ENCODE data around the gene ACER1. TPM values are rescaled to one million over a fixed set of nuclear protein-coding genes. Genes with fewer than 3 reads are reported as not detected.
A peak's percentile ranks its signal among the peaks of the same experiment; 100 is the strongest.

Gene ACER1
- total and polyA plus RNA-seq, 10 of the 15 experiments (the other 5 are each of a cell fraction or from before 2014, with no cell fraction given) = not detected

DNA sequence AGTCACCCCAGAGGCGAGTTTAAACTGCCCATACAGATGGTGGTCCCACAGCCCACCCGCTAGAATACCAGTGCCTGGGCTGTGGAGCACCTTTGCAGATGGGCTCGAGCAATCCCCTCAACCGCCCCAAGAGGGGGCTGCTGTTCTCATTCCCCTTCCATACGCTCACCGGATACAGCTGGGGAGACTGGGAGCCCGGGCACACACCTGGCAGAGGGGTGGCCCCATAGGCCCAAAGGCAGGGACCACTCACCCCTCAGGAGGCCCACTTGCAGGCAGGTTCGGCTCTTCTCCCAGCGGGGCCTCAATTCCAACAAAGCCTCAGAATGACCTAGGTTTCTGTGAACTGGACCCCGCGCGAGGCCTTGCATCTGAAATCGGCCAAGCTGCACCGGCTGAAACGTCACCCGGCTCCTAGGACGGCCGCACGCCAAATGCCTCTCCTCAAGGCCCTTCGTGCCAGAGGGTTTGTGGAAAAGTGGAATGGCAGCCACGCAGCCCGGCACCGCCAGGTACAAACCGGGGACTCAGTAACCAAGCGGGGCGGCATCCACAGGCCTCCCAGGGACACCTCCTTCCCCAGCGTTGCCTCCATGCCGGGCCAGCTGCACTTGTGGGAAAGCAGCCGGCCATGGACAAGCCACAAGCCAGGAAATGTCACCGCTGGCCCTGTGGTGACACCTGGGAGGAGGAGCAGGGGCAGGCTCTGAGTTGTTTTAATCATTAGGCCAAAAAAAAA lies 72.3 kb downstream of the ACER1 start:
- in situ Hi-C loops (cut with MboI) (no loop called here), intact Hi-C loops (cut with micrococcal nuclease; ENCODE audit: unreplicated experiment) (no loop called here)
- BruUV-seq (replicated peaks) = no TSS peak
- TF ChIP-seq, protein P1, sequence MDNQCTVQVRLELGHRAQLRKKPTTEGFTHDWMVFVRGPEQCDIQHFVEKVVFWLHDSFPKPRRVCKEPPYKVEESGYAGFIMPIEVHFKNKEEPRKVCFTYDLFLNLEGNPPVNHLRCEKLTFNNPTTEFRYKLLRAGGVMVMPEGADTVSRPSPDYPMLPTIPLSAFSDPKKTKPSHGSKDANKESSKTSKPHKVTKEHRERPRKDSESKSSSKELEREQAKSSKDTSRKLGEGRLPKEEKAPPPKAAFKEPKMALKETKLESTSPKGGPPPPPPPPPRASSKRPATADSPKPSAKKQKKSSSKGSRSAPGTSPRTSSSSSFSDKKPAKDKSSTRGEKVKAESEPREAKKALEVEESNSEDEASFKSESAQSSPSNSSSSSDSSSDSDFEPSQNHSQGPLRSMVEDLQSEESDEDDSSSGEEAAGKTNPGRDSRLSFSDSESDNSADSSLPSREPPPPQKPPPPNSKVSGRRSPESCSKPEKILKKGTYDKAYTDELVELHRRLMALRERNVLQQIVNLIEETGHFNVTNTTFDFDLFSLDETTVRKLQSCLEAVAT (IDR thresholded peaks at IDR 0.05) = no peak
- no peak for TF ChIP-seq BCL11A (IDR thresholded peaks at IDR 0.05; ENCODE audit: low read depth, low read length)
- TF ChIP-seq, protein P2, sequence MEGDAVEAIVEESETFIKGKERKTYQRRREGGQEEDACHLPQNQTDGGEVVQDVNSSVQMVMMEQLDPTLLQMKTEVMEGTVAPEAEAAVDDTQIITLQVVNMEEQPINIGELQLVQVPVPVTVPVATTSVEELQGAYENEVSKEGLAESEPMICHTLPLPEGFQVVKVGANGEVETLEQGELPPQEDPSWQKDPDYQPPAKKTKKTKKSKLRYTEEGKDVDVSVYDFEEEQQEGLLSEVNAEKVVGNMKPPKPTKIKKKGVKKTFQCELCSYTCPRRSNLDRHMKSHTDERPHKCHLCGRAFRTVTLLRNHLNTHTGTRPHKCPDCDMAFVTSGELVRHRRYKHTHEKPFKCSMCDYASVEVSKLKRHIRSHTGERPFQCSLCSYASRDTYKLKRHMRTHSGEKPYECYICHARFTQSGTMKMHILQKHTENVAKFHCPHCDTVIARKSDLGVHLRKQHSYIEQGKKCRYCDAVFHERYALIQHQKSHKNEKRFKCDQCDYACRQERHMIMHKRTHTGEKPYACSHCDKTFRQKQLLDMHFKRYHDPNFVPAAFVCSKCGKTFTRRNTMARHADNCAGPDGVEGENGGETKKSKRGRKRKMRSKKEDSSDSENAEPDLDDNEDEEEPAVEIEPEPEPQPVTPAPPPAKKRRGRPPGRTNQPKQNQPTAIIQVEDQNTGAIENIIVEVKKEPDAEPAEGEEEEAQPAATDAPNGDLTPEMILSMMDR (IDR thresholded peaks at IDR 0.05 in 2 of 3, conservative IDR thresholded peaks at IDR 0.05 in 1 of 3; ENCODE audit: control insufficient read depth in 2 of 3, extremely low read depth in 1 of 3, insufficient read depth in 1 of 3, low read depth in 3 of 3, low read length in 3 of 3) = peak; percentile 39 to 53 (median 46)
- TF ChIP-seq RELA (IDR thresholded peaks at IDR 0.05; ENCODE audit: borderline replicate concordance, partially characterized antibody) = no peak
- FAIRE-seq = no peak
- no peak overlapping the region for H2AFZ ChIP-seq (ENCODE audit: control insufficient read depth, low read depth, low read length)
- ChIA-PET RAD21 (ENCODE audit: unreplicated experiment) (no interaction called here), SMC1A (ENCODE audit: uncharacterized antibody, unreplicated experiment) (no interaction called here), POLR2A (interaction anchor here (0.7 kb wide), 1 partner anchor 14 kb away, joined by 3 read pairs; no protein-coding TSS in a partner anchor), CTCF (interaction anchor here (0.6 to 1.7 kb wide), 4 partner anchors 42 to 624 kb away, joined by 3 to 5 read pairs (median 4); no protein-coding TSS in a partner anchor)
- H3K4me3 ChIP-seq = no peak overlapping the region
- H3K4me1 ChIP-seq (ENCODE audit: control insufficient read depth, insufficient read depth, low read length) = peaks cover 22% of the 10 kb centered on the region
- DNase-seq (ENCODE audit: low read depth, low spot score) = no peak
- H3K79me2 ChIP-seq (ENCODE audit: control insufficient read depth, insufficient read depth, low read length) = peaks cover 7% of the 10 kb centered on the region
- ATAC-seq = peak; percentile 38; the same call in 1 of the 3 replicates
- no peak overlapping the region for H3K27ac ChIP-seq (ENCODE audit: control insufficient read depth, insufficient read depth)
- no peaks in the 10 kb centered on the region for H4K20me1 ChIP-seq (ENCODE audit: control insufficient read depth, insufficient read depth)
- H3K36me3 ChIP-seq (ENCODE audit: control insufficient read depth in 2 of 2, insufficient read depth in 2 of 2, low read length in 1 of 2) = peaks cover 14 to 35% of the 10 kb centered on the region in 2 experiments
- no peak overlapping the region for H3K4me2 ChIP-seq (ENCODE audit: control insufficient read depth, insufficient read depth)
- peaks cover 2% of the 10 kb centered on the region; the same call in 1 of the 3 replicates for H3K9me3 ChIP-seq (replicated peaks; ENCODE audit: control insufficient read depth, insufficient read depth, low read length)
- WGBS (ENCODE audit: insufficient coverage, insufficient replicate concordance, low lambda C conversion rate, missing lambda C conversion rate) = 92% methylated on average over 29 of the region's 30 CpGs
- H3K27me3 ChIP-seq (replicated peaks in 1 of 2; ENCODE audit: control insufficient read depth in 2 of 2, insufficient read depth in 2 of 2, low read length in 1 of 2) = no peaks in the 10 kb centered on the region; a peak in 1 of 4 replicates
- H3K9ac ChIP-seq (ENCODE audit: control insufficient read depth, insufficient read depth, low read length) = no peak overlapping the region
